Endodermal cell (in vitro differentiated cells): Measurements from ENCODE around the gene SAMHD1. TPM values are rescaled to one million over a fixed set of nuclear protein-coding genes. Genes with fewer than 3 reads are reported as not detected.

Experiments used
- total RNA-seq, 2 donors: library from RNA; stranded (reverse); fragmentation: NEBNext Ultra II Directional in 1 of 2; extraction: Animal tissue kit (Norgen Biotek cat#: 25700) in 1 of 2; gene quantifications; 2 replicates in 1 of 2; 3 replicates in 1 of 2; pipeline ENCODE4 v1.2.1, GENCODE V29; 2021

SAMHD1 gene
- total RNA-seq, 2 donors from 2014 or later = 3.7 to 4.9 TPM

Other genes with a start within 250 kb of the SAMHD1 start
- gene NDRG3, start 205.6 kb downstream of the SAMHD1 start, total RNA-seq = 10 to 100 TPM; 24.6 to 26.1 TPM
- 10 to 100 TPM; 21.4 to 32.4 TPM for gene DSN1, start 177.9 kb downstream of the SAMHD1 start, total RNA-seq
- gene TLDC2, start 75.6 kb downstream of the SAMHD1 start, total RNA-seq = under 1 TPM; 0.18 to 0.24 TPM
- gene RBL1, start 144.3 kb upstream of the SAMHD1 start, total RNA-seq = 10 to 100 TPM; 11.4 to 16.7 TPM
- 100 to 1,000 TPM; 230 to 242 TPM for gene RPN2, start 227.6 kb upstream of the SAMHD1 start, total RNA-seq
- 1 to 10 TPM; 1.8 to 2.8 TPM for gene MROH8, start 227.8 kb upstream of the SAMHD1 start, total RNA-seq